Central memory CD8-positive, alpha-beta T cell (primary cell): ENCODE measurements around the gene LAMTOR5.

Experiments used
- ATAC-seq: fragments of 150-1000 bp; cut with Tn5 transposase; replicated peaks from 2 replicates; pipeline ENCODE4 v1.10.0; 2022; ENCODE audit warnings: mild to moderate bottlenecking, moderate FRiP score, moderate number of reproducible peaks; ENCODE audit not compliant: poor library complexity, severe bottlenecking; ENCODE audit errors: extremely low read depth
- DNase-seq, 2 donors: peaks; one replicate each; pipeline ENCODE4 v3.0.0; 2021; ENCODE audit warnings: low spot score in 2 of 2
- H3K27ac Mint-ChIP-seq: one replicate; pipeline ENCODE4 v1.8.0; 2022; ENCODE audit warnings: low read depth, mild to moderate bottlenecking, moderate library complexity, mixed read lengths
- H3K27me3 Mint-ChIP-seq: one replicate; pipeline ENCODE4 v1.8.0; 2022; ENCODE audit warnings: mixed read lengths
- H3K36me3 Mint-ChIP-seq: one replicate; pipeline ENCODE4 v1.8.0; 2022; ENCODE audit warnings: mild to moderate bottlenecking, moderate library complexity, mixed read lengths; ENCODE audit not compliant: insufficient read depth
- H3K4me1 Mint-ChIP-seq: one replicate; pipeline ENCODE4 v1.8.0; 2022; ENCODE audit warnings: mixed read lengths
- H3K4me3 Mint-ChIP-seq: one replicate; pipeline ENCODE4 v1.8.0; 2022; ENCODE audit warnings: mild to moderate bottlenecking, moderate library complexity, mixed read lengths
- H3K9me3 Mint-ChIP-seq: one replicate; pipeline ENCODE4 v1.8.0; 2022; ENCODE audit warnings: mixed read lengths

LAMTOR5 gene

GRCh38 chr1:110394493-110394820 is 13.0 kb downstream of the LAMTOR5 start:
- H3K9me3 Mint-ChIP-seq, result no peaks in the 10 kb centered on the region
- peaks cover 12% of the 10 kb centered on the region for H3K36me3 Mint-ChIP-seq
- no peak for ATAC-seq
- H3K4me1 Mint-ChIP-seq, result no peaks in the 10 kb centered on the region
- H3K27me3 Mint-ChIP-seq, result no peaks in the 10 kb centered on the region
- DNase-seq, result no peak
- no peak overlapping the region for H3K4me3 Mint-ChIP-seq
- no peak overlapping the region for H3K27ac Mint-ChIP-seq

GRCh38 chr1:110393691-110394492 is 13.6 kb downstream of the LAMTOR5 start:
- Mint-ChIP-seq H3K27ac (no peak overlapping the region), H3K4me1 (no peaks in the 10 kb centered on the region), H3K27me3 (no peaks in the 10 kb centered on the region), H3K4me3 (no peak overlapping the region), H3K9me3 (no peaks in the 10 kb centered on the region), H3K36me3 (peaks cover 7% of the 10 kb centered on the region)
- DNase-seq (no peak), ATAC-seq (no peak)

GRCh38 chr1:110393286-110393685 is 14.2 kb downstream of the LAMTOR5 start:
- H3K4me1 Mint-ChIP-seq, result no peaks in the 10 kb centered on the region
- DNase-seq (no peak), ATAC-seq (no peak)
- H3K4me3 Mint-ChIP-seq, result no peak overlapping the region
- H3K27me3 Mint-ChIP-seq, result no peaks in the 10 kb centered on the region
- H3K9me3 Mint-ChIP-seq, result no peaks in the 10 kb centered on the region
- no peak overlapping the region for H3K27ac Mint-ChIP-seq
- peaks cover under 1% of the 10 kb centered on the region for H3K36me3 Mint-ChIP-seq

GRCh38 chr1:110390692-110391245 is 16.7 kb downstream of the LAMTOR5 start, which contains the start of gene SLC16A4:
TSS of gene SLC16A4 (minus strand) at chr1:110391026. CDS start at chr1:110389323, 1,703 bp downstream.
- Mint-ChIP-seq H3K9me3 (no peaks in the 10 kb centered on the region), H3K4me1 (no peaks in the 10 kb centered on the region), H3K27ac (no peak within 1 kb of the TSS), H3K36me3 (no peaks in the 10 kb centered on the region), H3K27me3 (no peaks in the 10 kb centered on the region), H3K4me3 (no peak within 1 kb of the TSS)
- no peak for DNase-seq
- ATAC-seq, result no peak

- H3K36me3 Mint-ChIP-seq, result no peaks in the 10 kb centered on the region
- no peak overlapping the region for H3K27ac Mint-ChIP-seq
- DNase-seq (no peak), ATAC-seq (no peak)
- no peaks in the 10 kb centered on the region for H3K27me3 Mint-ChIP-seq
- no peak overlapping the region for H3K4me3 Mint-ChIP-seq
- no peaks in the 10 kb centered on the region for H3K4me1 Mint-ChIP-seq
- no peaks in the 10 kb centered on the region for H3K9me3 Mint-ChIP-seq
Measured at GRCh38 chr1:110390096-110390495, 17.4 kb downstream of the LAMTOR5 start.

- ATAC-seq (no peak), DNase-seq (no peak)
- Mint-ChIP-seq H3K4me3 (no peak overlapping the region), H3K27ac (no peak overlapping the region), H3K27me3 (no peaks in the 10 kb centered on the region), H3K36me3 (no peaks in the 10 kb centered on the region), H3K9me3 (no peaks in the 10 kb centered on the region), H3K4me1 (peaks cover 15% of the 10 kb centered on the region)
Measured at GRCh38 chr1:110387048-110387754, 20.3 kb downstream of the LAMTOR5 start.

GRCh38 chr1:110385369-110385768 is 22.1 kb downstream of the LAMTOR5 start:
- Mint-ChIP-seq H3K36me3 (no peaks in the 10 kb centered on the region), H3K4me1 (peaks cover 15% of the 10 kb centered on the region), H3K27ac (no peak overlapping the region), H3K27me3 (no peaks in the 10 kb centered on the region), H3K4me3 (no peak overlapping the region), H3K9me3 (no peaks in the 10 kb centered on the region)
- ATAC-seq (no peak), DNase-seq (no peak)

GRCh38 chr1:110384581-110385321 is 22.7 kb downstream of the LAMTOR5 start:
- Mint-ChIP-seq H3K9me3 (no peaks in the 10 kb centered on the region), H3K27me3 (no peaks in the 10 kb centered on the region), H3K4me1 (peaks cover 15% of the 10 kb centered on the region), H3K27ac (peak overlapping the region; percentile 83), H3K4me3 (no peak overlapping the region), H3K36me3 (no peaks in the 10 kb centered on the region)
- DNase-seq (no peak), ATAC-seq (no peak)

- no peaks in the 10 kb centered on the region for H3K27me3 Mint-ChIP-seq
- no peaks in the 10 kb centered on the region for H3K36me3 Mint-ChIP-seq
- H3K4me3 Mint-ChIP-seq, result peak overlapping the region; percentile 25
- H3K4me1 Mint-ChIP-seq, result peaks cover 19% of the 10 kb centered on the region
- DNase-seq (no peak), ATAC-seq (no peak)
- H3K27ac Mint-ChIP-seq, result peak overlapping the region; percentile 83
- H3K9me3 Mint-ChIP-seq, result no peaks in the 10 kb centered on the region
Measured at GRCh38 chr1:110383251-110383990, 24.1 kb downstream of the LAMTOR5 start.

- no peak for DNase-seq
- no peaks in the 10 kb centered on the region for H3K27me3 Mint-ChIP-seq
- H3K9me3 Mint-ChIP-seq, result no peaks in the 10 kb centered on the region
- H3K36me3 Mint-ChIP-seq, result peaks cover 12% of the 10 kb centered on the region
- H3K4me3 Mint-ChIP-seq, result no peak overlapping the region
- H3K4me1 Mint-ChIP-seq, result peaks cover 19% of the 10 kb centered on the region
- H3K27ac Mint-ChIP-seq, result no peak overlapping the region
- no peak for ATAC-seq
Measured at GRCh38 chr1:110380672-110381283, 26.7 kb downstream of the LAMTOR5 start.

- H3K4me1 Mint-ChIP-seq, result peaks cover 4% of the 10 kb centered on the region
- no peaks in the 10 kb centered on the region for H3K27me3 Mint-ChIP-seq
- H3K9me3 Mint-ChIP-seq, result no peaks in the 10 kb centered on the region
- no peak for DNase-seq
- no peak for ATAC-seq
- H3K4me3 Mint-ChIP-seq, result no peak overlapping the region
- H3K27ac Mint-ChIP-seq, result no peak overlapping the region
- H3K36me3 Mint-ChIP-seq, result peaks cover 24% of the 10 kb centered on the region
Measured at GRCh38 chr1:110375490-110375889, 32.0 kb downstream of the LAMTOR5 start.

- Mint-ChIP-seq H3K27ac (peak overlapping the region; percentile 22), H3K9me3 (no peaks in the 10 kb centered on the region), H3K27me3 (no peaks in the 10 kb centered on the region), H3K36me3 (peaks cover 23% of the 10 kb centered on the region), H3K4me3 (no peak overlapping the region), H3K4me1 (no peaks in the 10 kb centered on the region)
- ATAC-seq (no peak), DNase-seq (no peak)
Measured at GRCh38 chr1:110370827-110371226, 36.7 kb downstream of the LAMTOR5 start.
